ENCODE data around the gene HMX3.

- TF ChIP-seq CTCF (IDR thresholded peaks at IDR 0.05) (no peak), ZFX (IDR thresholded peaks at IDR 0.05; ENCODE audit: borderline replicate concordance) (no peak)
Observed at GRCh38 chr10:123134343-123134914, 1.3 kb upstream of the HMX3 start.
